K562 (cell line): ENCODE measurements around the gene TMEM87A. TPM values are rescaled to one million over a fixed set of nuclear protein-coding genes. Genes with fewer than 3 reads are reported as not detected.
A peak's percentile ranks its signal among the peaks of the same experiment; 100 is the strongest.

ENCODE experiments used
- ATF1 ChIP-seq, 2 experiments: fragments of 450-650 bp in 1 of 2; IDR thresholded peaks; 2 replicates each; pipeline ENCODE4 v1.6.1; 2016; ENCODE audit warnings: missing compliant biosample characterization in 1 of 2, missing genetic modification characterization in 1 of 2
- ATF7 ChIP-seq: fragments of 450-650 bp; IDR thresholded peaks from 2 replicates; pipeline ENCODE4 v1.7.1; 2014; ENCODE audit warnings: mild to moderate bottlenecking, moderate library complexity
- EZH2 ChIP-seq: IDR thresholded peaks from 2 replicates; pipeline ENCODE4 v1.6.1; 2012; ENCODE audit warnings: low read depth, mild to moderate bottlenecking, inconsistent platforms, low read length, borderline replicate concordance
- ILF3 ChIP-seq: fragments of 450-650 bp; IDR thresholded peaks from 2 replicates; pipeline ENCODE4 v1.6.1; 2018; ENCODE audit warnings: antibody characterized with exemption, mild to moderate bottlenecking, moderate library complexity, borderline replicate concordance
- MIER1 ChIP-seq: fragments of 450-650 bp; IDR thresholded peaks from 2 replicates; pipeline ENCODE4 v1.6.1; 2016; ENCODE audit warnings: antibody characterized with exemption, mild to moderate bottlenecking, low read depth
- POLR2H ChIP-seq: IDR thresholded peaks from 2 replicates; pipeline ENCODE4 v1.6.1; 2016; ENCODE audit warnings: missing genetic modification characterization, low read depth, mild to moderate bottlenecking, control low read depth, missing compliant biosample characterization, moderate library complexity
- PURB ChIP-seq: sonication (generic); formaldehyde crosslinking; IDR thresholded peaks from 2 replicates; pipeline ENCODE4 v1.9.0; 2021; ENCODE audit warnings: low read depth, mild to moderate bottlenecking, missing genetic modification reagents
- SIN3B ChIP-seq: fragments of 450-650 bp; IDR thresholded peaks from 2 replicates; pipeline ENCODE4 v1.6.1; 2017; ENCODE audit warnings: low read depth, mild to moderate bottlenecking, moderate library complexity
- ZBTB7A ChIP-seq: IDR thresholded peaks from 2 replicates; pipeline ENCODE4 v1.6.1; 2011; ENCODE audit warnings: low read depth, mild to moderate bottlenecking, low read length, moderate library complexity, borderline replicate concordance; ENCODE audit not compliant: control insufficient read depth
- ZNF282 ChIP-seq: sonication (generic); formaldehyde crosslinking; IDR thresholded peaks from 2 replicates; pipeline ENCODE4 v1.8.1; 2023; ENCODE audit warnings: missing genetic modification reagents
- ZNF583 ChIP-seq: fragments of 250-450 bp; sonication (Bioruptor Pico); IDR thresholded peaks from 2 replicates; pipeline ENCODE4 v1.4.0; 2020
- ZNF766 ChIP-seq: fragments of 200-800 bp; sonication (Bioruptor generic); conservative IDR thresholded peaks from 2 replicates; pipeline ENCODE4 v1.6.1; 2016; ENCODE audit warnings: missing genetic modification characterization, missing compliant biosample characterization
- ZSCAN29 ChIP-seq: fragments of 450-650 bp; IDR thresholded peaks from 2 replicates; pipeline ENCODE4 v1.6.1; 2017
- polyA plus RNA-seq, 8 experiments: library from polyadenylated mRNA; depleted of rRNA in 4 of 8; stranded (reverse) in 5 of 8; unstranded in 3 of 8; fragments of >200 nt; fragmentation: Nextera tagmentation in 2 of 8; fragmentation: Illumina TruSeq in 1 of 8; extraction: Ambion mirVana in 2 of 8; extraction: Trizol in 1 of 8; gene quantifications; 2 replicates each; pipeline versions ENCODE4 v1.2.1 to v1.2.3, GENCODE V29; 2011 to 2014; ENCODE audit warnings: inconsistent platforms in 1 of 8, missing spikeins in 1 of 8
- total RNA-seq, 7 experiments: library from RNA; depleted of rRNA in 6 of 7; stranded (reverse); fragments of >200 nt in 6 of 7; fragmentation: Illumina TruSeq in 2 of 7; extraction: Trizol in 2 of 7; gene quantifications; 2 replicates each; pipeline versions ENCODE4 v1.2.1 to v1.2.3, GENCODE V29; 2011 to 2021; ENCODE audit warnings: low replicate concordance in 1 of 7
- TF ChIP-seq, protein P1 (sequence below): fragments of 250-450 bp; sonication (Bioruptor Pico); IDR thresholded peaks from 2 replicates; pipeline ENCODE4 v1.4.0; 2020; ENCODE audit warnings: mild to moderate bottlenecking, moderate library complexity
- TF ChIP-seq, protein P2 (sequence below): fragments of 450-650 bp; formaldehyde crosslinking; IDR thresholded peaks from 2 replicates; pipeline ENCODE4 v1.4.0; 2022; ENCODE audit warnings: missing genetic modification characterization
- TF ChIP-seq, protein P3 (sequence below), 3 experiments: fragments of 200-800 bp in 1 of 3; fragments of 250-450 bp in 1 of 3; fragments of 450-650 bp in 1 of 3; sonication (Bioruptor Pico) in 1 of 3; sonication (Bioruptor generic) in 1 of 3; formaldehyde crosslinking in 1 of 3; IDR thresholded peaks; 2 replicates each; pipeline versions ENCODE4 v1.6.1 to v1.8.0; 2016 to 2022; ENCODE audit warnings: mild to moderate bottlenecking in 2 of 3, missing genetic modification characterization in 2 of 3, missing compliant biosample characterization in 1 of 3, moderate library complexity in 1 of 3
- TF ChIP-seq, protein P4 (sequence below): sonication (generic); IDR thresholded peaks from 2 replicates; pipeline ENCODE4 v1.6.1; 2016

The TMEM87A gene
- total and polyA plus RNA-seq, 9 of the 15 experiments (the other 6 are each of a cell fraction or from before 2014, with no cell fraction given), result 16.6 to 43.3 (median 29.6) TPM

DNA sequence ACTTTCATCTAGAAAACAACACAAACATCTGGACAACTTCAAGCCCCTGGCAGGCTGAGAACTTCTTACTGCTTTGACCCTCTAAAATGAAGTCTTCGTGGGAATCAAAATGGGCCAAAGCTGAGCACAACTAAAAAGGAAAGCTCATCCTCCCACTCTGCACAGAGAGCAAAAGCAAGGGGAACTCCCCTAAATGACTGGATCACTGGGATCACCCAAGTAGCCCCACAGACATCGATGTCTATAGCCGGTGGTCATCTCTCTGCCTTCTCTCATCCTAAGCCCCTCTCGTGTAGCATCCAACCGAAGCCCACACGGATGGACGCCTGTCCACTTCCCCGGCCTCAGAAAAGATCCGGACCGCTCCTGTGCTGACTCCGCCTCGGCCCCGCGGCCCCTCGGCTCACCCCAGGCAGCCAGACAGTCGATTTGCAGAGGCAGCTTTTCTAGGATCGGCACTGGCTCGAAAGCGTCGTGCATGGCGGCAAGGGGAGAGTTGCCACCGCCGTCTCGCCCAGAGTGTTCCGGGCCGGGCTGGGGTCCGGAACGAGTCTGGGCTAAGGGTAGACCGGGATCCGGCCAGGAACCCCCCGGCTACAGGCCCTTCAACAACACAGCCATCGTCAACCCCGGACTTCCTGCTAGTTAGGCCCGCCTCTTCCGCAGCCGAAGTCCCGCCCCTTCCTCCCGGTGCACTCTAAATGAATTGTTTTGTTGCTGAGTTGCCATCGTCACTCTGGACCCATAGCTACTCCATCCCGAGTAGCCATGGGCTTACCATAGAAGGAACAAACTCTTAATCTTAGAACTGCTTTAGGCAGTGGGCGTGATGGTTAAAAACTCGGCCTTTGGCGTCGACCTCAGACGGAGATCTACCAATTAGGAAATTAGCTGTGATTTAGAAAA lies 65.3 kb downstream of the TMEM87A start, which contains the start of gene VPS39 (continued):
- no peak for TF ChIP-seq ATF1 (CRISPR knock-in tag; IDR thresholded peaks at IDR 0.05)
- TF ChIP-seq ATF1 (tag; IDR thresholded peaks at IDR 0.05), result peak; percentile 33; the same call in 1 of the 2 replicates
- TF ChIP-seq ZBTB7A, result no peak; the same call in 1 of the 2 replicates
- TF ChIP-seq POLR2H (tag), result peak; percentile 77
- TF ChIP-seq, protein P1, sequence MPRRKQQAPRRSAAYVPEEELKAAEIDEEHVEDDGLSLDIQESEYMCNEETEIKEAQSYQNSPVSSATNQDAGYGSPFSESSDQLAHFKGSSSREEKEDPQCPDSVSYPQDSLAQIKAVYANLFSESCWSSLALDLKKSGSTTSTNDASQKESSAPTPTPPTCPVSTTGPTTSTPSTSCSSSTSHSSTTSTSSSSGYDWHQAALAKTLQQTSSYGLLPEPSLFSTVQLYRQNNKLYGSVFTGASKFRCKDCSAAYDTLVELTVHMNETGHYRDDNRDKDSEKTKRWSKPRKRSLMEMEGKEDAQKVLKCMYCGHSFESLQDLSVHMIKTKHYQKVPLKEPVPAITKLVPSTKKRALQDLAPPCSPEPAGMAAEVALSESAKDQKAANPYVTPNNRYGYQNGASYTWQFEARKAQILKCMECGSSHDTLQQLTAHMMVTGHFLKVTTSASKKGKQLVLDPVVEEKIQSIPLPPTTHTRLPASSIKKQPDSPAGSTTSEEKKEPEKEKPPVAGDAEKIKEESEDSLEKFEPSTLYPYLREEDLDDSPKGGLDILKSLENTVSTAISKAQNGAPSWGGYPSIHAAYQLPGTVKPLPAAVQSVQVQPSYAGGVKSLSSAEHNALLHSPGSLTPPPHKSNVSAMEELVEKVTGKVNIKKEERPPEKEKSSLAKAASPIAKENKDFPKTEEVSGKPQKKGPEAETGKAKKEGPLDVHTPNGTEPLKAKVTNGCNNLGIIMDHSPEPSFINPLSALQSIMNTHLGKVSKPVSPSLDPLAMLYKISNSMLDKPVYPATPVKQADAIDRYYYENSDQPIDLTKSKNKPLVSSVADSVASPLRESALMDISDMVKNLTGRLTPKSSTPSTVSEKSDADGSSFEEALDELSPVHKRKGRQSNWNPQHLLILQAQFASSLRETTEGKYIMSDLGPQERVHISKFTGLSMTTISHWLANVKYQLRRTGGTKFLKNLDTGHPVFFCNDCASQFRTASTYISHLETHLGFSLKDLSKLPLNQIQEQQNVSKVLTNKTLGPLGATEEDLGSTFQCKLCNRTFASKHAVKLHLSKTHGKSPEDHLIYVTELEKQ (CRISPR knock-in tag), result no peak
- TF ChIP-seq SIN3B, result peak; percentile 73; the same call in 1 of the 2 replicates
- TF ChIP-seq, protein P2, sequence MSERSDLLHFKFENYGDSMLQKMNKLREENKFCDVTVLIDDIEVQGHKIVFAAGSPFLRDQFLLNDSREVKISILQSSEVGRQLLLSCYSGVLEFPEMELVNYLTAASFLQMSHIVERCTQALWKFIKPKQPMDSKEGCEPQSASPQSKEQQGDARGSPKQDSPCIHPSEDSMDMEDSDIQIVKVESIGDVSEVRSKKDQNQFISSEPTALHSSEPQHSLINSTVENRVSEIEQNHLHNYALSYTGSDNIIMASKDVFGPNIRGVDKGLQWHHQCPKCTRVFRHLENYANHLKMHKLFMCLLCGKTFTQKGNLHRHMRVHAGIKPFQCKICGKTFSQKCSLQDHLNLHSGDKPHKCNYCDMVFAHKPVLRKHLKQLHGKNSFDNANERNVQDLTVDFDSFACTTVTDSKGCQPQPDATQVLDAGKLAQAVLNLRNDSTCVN (CRISPR knock-in tag), result no peak
- TF ChIP-seq ZNF583 (CRISPR knock-in tag), result no peak
- TF ChIP-seq ZNF766 (CRISPR knock-in tag), result no peak
- TF ChIP-seq, protein P3, sequence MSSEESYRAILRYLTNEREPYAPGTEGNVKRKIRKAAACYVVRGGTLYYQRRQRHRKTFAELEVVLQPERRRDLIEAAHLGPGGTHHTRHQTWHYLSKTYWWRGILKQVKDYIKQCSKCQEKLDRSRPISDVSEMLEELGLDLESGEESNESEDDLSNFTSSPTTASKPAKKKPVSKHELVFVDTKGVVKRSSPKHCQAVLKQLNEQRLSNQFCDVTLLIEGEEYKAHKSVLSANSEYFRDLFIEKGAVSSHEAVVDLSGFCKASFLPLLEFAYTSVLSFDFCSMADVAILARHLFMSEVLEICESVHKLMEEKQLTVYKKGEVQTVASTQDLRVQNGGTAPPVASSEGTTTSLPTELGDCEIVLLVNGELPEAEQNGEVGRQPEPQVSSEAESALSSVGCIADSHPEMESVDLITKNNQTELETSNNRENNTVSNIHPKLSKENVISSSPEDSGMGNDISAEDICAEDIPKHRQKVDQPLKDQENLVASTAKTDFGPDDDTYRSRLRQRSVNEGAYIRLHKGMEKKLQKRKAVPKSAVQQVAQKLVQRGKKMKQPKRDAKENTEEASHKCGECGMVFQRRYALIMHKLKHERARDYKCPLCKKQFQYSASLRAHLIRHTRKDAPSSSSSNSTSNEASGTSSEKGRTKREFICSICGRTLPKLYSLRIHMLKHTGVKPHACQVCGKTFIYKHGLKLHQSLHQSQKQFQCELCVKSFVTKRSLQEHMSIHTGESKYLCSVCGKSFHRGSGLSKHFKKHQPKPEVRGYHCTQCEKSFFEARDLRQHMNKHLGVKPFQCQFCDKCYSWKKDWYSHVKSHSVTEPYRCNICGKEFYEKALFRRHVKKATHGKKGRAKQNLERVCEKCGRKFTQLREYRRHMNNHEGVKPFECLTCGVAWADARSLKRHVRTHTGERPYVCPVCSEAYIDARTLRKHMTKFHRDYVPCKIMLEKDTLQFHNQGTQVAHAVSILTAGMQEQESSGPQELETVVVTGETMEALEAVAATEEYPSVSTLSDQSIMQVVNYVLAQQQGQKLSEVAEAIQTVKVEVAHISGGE (CRISPR knock-in tag; IDR thresholded peaks at IDR 0.05), result peak in 2 of 3 experiments; percentile 24 to 78; a peak in 3 of 6 replicates
- no peak for TF ChIP-seq EZH2
- no peak for TF ChIP-seq ZSCAN29
- TF ChIP-seq ZNF282 (CRISPR knock-in tag), result no peak
- no peak for TF ChIP-seq PURB (CRISPR knock-in tag)
- TF ChIP-seq MIER1, result no peak
- peak; percentile 40; the same call in 1 of the 2 replicates for TF ChIP-seq ATF7
- TF ChIP-seq, protein P4, sequence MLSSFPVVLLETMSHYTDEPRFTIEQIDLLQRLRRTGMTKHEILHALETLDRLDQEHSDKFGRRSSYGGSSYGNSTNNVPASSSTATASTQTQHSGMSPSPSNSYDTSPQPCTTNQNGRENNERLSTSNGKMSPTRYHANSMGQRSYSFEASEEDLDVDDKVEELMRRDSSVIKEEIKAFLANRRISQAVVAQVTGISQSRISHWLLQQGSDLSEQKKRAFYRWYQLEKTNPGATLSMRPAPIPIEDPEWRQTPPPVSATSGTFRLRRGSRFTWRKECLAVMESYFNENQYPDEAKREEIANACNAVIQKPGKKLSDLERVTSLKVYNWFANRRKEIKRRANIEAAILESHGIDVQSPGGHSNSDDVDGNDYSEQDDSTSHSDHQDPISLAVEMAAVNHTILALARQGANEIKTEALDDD, result no peak; the same call in 1 of the 2 replicates
- no peak for TF ChIP-seq ILF3
